Sigmoid colon (tissue), 4 donors: Measurements from ENCODE around the gene COBLL1.

Experiments
- EP300 ChIP-seq, 4 donors: sonication (generic); formaldehyde crosslinking; IDR thresholded peaks; one replicate each; pipeline ENCODE4 v1.6.1; 2017; ENCODE audit warnings: antibody characterized with exemption in 4 of 4
- POLR2A ChIP-seq, 2 donors: fragments of 450-650 bp; IDR thresholded peaks; one replicate each; pipeline ENCODE4 v1.6.1; 2016; ENCODE audit warnings: antibody characterized with exemption in 2 of 2, mild to moderate bottlenecking in 2 of 2, moderate library complexity in 2 of 2
- POLR2AphosphoS5 ChIP-seq, 4 donors: sonication (generic); formaldehyde crosslinking; IDR thresholded peaks; one replicate each; pipeline ENCODE4 v1.6.1; 2017; ENCODE audit warnings: antibody characterized with exemption in 4 of 4
- TF ChIP-seq, protein P1 (sequence below), 4 experiments: fragments of 450-650 bp in 3 of 4; fragments of 200-600 bp in 1 of 4; IDR thresholded peaks; one replicate each; pipeline ENCODE4 v1.5.1; 2016 to 2019; ENCODE audit warnings: antibody characterized with exemption in 4 of 4, mild to moderate bottlenecking in 3 of 4, moderate library complexity in 2 of 4

DNA sequence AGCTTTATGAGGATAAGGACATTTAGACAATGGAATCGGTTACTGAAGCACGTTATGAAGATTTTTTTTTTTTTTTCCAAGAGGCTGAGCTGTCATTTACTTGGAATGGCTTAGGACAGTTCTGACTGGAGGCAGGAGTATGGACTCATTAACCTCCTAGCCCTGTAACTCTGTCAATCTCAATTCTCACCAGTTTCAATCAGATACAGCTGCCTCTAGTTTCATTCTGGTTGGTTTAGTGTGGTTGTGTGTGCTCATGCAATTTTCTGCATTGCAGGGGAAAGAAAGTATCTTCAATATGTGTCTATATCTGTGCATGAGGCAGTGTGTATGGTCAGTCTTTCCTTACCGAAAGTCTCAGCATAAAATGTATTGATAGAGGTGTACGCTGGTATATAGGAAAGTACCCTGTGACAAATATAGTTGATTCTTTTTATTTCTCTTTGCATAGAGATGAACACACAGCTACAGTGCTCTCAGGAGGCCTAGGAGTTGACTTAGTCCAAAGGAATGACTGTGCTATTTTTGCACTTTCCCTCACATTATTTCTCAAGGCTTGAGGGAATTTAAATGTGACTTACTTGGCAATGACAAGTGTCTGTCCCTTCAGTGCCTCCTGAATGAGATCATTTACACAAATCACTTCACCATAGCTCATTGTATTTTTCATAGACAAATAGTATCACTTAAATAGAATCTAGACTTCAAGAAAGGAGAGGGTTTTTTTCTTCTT is 169.8 kb downstream of the COBLL1 start:
- TF ChIP-seq POLR2AphosphoS5 (IDR thresholded peaks at IDR 0.05) (no peak), EP300 (IDR thresholded peaks at IDR 0.05) (no peak), POLR2A (IDR thresholded peaks at IDR 0.05) (no peak)
- TF ChIP-seq, protein P1, sequence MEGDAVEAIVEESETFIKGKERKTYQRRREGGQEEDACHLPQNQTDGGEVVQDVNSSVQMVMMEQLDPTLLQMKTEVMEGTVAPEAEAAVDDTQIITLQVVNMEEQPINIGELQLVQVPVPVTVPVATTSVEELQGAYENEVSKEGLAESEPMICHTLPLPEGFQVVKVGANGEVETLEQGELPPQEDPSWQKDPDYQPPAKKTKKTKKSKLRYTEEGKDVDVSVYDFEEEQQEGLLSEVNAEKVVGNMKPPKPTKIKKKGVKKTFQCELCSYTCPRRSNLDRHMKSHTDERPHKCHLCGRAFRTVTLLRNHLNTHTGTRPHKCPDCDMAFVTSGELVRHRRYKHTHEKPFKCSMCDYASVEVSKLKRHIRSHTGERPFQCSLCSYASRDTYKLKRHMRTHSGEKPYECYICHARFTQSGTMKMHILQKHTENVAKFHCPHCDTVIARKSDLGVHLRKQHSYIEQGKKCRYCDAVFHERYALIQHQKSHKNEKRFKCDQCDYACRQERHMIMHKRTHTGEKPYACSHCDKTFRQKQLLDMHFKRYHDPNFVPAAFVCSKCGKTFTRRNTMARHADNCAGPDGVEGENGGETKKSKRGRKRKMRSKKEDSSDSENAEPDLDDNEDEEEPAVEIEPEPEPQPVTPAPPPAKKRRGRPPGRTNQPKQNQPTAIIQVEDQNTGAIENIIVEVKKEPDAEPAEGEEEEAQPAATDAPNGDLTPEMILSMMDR (IDR thresholded peaks at IDR 0.05): no peak
